ENCODE data around the gene ALG13.
"Not testable (repeated sequence)": the region's sequence is repeated elsewhere in the genome, so short reads cannot be mapped to it uniquely, and the experiment has no call there.

Gene ALG13

DNA sequence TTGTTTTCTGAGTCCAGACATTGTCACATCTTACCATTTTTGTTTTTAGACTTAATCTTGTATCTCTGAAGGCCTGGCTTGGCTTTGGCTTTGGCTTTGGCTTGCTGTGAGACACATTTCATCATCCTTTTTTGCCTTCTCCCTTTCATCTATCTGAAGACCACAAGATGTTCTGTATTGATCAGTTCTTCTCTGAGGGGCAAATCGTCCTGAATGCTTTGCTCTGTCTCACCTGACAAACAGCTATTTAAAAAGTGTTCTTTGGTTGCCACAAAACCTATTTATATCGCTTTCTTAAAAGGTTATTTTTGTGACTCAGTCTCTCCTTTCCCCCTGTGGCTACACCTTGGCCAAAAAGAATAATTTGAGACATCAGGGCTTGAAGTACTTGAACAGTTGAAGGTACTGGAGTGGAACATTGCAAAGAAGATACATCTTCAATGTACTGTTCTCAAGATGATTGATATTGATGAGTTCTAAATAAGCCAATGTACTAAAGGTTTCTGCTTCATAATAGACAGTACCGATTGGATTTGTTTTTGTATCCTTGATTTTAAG lies 80.7 kb downstream of the ALG13 start:
- no peak for DNase-seq

DNA sequence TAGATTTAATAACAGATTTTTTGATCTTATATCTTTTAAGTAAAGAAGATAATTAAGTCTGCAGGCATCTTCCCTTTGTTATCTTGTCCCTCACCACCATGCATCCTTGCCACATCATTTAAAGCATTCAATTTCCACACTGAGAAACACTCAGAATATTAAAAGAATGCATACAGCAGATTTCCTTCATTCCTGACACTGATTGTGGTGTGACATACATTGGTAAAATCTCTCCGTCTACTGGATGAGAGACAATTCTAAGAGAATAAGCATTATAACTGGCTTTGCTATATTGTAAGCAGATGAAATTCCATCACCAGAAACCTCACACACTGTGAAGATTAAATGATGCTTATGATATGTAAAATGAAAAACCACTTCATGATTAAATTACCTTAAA lies 97.6 kb downstream of the ALG13 start:
- no peak for DNase-seq

DNA sequence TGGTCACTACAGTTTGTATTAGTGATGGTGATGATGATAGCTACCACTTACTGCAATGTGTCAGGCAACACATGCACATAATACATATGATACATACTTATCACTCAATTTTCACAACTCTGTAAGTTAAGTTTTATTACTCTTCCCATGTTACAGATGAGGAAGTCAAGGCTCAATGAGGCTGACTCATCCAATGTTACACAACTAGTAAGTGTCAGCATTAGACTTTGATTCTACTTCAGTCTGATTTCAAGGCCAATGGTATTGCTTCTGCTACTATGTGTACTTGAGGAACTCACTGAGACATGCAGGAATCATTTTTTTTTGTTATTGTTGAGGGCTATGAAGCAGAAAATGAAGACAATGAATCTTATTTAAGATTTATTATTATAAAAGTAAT lies 98.6 kb downstream of the ALG13 start:
- DNase-seq, result no peak

DNA sequence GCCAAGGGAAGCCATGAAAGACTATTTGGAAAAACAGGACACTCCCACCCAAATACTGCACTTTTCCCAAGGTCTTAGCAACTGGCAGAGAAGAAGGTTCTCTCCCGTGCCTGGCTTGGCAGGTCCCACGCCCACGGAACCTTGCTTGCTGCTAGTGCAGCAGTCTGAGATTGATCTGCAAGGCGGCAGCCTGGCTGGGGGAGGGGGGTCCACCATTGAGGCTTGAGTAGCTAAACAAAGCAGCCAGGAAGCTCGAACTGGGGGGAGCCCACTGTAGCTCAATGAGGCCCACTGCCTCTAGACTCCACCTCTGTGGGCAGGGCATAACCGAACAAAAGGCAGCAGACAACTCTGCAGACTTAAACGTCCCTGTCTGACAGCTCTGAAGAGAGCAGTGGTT lies 103.7 kb downstream of the ALG13 start:
- no peak for DNase-seq

DNA sequence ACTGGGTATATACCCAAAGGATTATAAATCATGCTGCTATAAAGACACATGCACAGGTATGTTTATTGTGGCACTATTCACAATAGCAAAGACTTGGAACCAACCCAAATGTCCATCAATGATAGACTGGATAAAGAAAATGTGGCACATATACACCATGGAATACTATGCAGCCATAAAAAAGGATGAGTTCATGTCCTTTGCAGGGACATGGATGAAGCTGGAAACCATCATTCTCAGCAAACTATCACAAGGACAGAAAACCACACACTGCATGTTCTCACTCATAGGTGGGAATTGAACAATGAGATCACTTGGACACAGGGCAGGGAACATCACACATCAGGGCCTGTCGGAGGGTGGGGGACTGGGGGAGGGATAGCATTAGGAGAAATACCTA lies 109.1 kb downstream of the ALG13 start:
- DNase-seq, result not testable (repeated sequence)

All from activated CD4-positive, alpha-beta T cell treated with anti-CD3 and anti-CD28 coated beads, Interleukin-2, amount 50 U/mL, for 48 hours (primary cell).